ENCODE measurements around the gene PGM1. TPM values are rescaled to one million over a fixed set of nuclear protein-coding genes. Genes with fewer than 3 reads are reported as not detected.

PGM1 gene
- total RNA-seq, 4 donors from 2014 or later, result 111 to 275 (median 132) TPM

DNA sequence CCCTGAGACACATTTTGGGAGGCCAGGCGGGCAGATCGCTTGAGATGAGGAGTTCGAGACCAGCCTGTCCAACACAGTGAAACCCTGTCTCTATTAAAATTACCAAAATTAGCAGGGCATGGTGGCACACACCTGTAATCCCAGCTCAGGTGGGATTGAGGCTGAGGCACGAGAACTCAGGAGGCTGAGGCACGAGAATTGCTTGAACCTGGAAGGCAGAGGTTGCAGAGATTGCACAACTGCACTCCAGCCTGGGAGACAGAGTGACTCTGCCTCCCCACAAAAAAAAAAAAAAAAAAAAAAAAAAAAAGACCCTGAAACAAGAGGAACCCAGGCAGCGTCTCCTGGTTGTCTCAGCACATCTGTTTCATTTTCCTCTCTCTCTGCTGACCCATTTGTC, 24.2 kb downstream of the PGM1 start:
- TF ChIP-seq, protein P1, sequence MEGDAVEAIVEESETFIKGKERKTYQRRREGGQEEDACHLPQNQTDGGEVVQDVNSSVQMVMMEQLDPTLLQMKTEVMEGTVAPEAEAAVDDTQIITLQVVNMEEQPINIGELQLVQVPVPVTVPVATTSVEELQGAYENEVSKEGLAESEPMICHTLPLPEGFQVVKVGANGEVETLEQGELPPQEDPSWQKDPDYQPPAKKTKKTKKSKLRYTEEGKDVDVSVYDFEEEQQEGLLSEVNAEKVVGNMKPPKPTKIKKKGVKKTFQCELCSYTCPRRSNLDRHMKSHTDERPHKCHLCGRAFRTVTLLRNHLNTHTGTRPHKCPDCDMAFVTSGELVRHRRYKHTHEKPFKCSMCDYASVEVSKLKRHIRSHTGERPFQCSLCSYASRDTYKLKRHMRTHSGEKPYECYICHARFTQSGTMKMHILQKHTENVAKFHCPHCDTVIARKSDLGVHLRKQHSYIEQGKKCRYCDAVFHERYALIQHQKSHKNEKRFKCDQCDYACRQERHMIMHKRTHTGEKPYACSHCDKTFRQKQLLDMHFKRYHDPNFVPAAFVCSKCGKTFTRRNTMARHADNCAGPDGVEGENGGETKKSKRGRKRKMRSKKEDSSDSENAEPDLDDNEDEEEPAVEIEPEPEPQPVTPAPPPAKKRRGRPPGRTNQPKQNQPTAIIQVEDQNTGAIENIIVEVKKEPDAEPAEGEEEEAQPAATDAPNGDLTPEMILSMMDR (IDR thresholded peaks at IDR 0.05; ENCODE audit: low read depth), result no peak

DNA sequence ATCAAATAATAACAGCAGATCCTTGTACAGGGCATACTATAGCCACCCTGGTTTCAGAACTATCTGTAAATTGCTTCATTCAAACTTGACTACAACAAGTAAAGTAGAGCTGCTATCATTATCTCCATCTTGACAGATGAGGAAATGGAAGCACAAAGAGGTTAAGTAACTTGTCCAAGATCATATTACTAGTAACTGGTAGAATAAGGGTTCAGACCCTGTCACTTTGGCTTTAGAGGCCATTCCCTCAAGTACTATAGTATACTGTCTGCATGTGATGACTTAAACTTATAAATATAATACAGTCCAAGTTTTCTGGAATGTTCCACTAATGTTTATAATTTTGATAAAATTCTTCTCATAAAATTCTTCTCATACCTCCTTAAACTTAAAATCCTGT, 24.8 kb downstream of the PGM1 start:
- TF ChIP-seq, protein P1 (IDR thresholded peaks at IDR 0.05; ENCODE audit: low read depth), result no peak

GRCh38 chr1:63619558-63619957, 26.3 kb downstream of the PGM1 start:
- TF ChIP-seq, protein P1 (IDR thresholded peaks at IDR 0.05; ENCODE audit: low read depth), result no peak

DNA sequence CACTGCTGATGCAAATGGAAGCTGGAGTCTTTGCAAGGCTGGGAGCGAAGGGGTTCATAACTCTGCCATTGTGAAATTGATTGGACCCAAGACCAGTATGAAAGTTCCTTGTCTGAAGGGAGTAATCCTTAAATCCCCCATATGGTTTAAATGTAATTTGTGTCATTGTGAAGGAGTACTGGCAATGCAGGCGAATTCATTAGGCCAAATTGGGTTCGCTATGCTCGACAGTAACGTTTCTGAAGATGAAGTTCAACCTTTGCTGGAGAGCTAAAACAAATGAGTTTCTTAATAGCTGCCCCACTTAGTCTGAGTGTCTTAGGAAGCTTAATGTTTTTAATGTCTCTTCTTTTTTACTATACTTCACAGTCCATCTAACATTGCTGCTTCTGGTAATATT, 27.5 kb downstream of the PGM1 start:
- TF ChIP-seq, protein P1 (IDR thresholded peaks at IDR 0.05; ENCODE audit: low read depth), result no peak

- TF ChIP-seq, protein P1 (IDR thresholded peaks at IDR 0.05; ENCODE audit: low read depth), result no peak
Measured at GRCh38 chr1:63621075-63621474, 27.9 kb downstream of the PGM1 start.

DNA sequence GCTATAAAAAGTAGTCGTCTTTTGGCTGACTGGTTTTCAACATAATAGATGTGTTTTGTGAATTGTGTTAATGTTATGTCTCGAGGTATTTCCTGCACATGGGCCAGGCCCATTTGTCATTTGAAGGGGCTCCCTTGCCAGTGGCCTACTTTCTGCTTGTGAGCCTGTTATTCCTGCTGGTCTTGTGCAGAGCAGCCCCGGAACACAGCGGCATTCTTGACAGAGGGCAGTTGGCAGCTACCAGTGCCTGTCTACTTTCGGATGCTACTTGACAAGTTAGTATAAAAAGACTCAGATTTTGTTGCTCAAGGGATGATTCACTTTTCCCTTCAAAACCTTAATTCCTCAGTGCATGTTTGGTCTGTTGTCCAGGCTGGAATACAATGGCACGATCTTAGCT, 28.5 kb downstream of the PGM1 start:
- TF ChIP-seq, protein P1 (IDR thresholded peaks at IDR 0.05; ENCODE audit: low read depth), result no peak

GRCh38 chr1:63622849-63623566, 29.8 kb downstream of the PGM1 start:
- TF ChIP-seq, protein P1 (IDR thresholded peaks at IDR 0.05; ENCODE audit: low read depth), result no peak

Data from subcutaneous adipose tissue (tissue), 4 donors.